Measurements from ENCODE around the gene OR51B5.

DNA sequence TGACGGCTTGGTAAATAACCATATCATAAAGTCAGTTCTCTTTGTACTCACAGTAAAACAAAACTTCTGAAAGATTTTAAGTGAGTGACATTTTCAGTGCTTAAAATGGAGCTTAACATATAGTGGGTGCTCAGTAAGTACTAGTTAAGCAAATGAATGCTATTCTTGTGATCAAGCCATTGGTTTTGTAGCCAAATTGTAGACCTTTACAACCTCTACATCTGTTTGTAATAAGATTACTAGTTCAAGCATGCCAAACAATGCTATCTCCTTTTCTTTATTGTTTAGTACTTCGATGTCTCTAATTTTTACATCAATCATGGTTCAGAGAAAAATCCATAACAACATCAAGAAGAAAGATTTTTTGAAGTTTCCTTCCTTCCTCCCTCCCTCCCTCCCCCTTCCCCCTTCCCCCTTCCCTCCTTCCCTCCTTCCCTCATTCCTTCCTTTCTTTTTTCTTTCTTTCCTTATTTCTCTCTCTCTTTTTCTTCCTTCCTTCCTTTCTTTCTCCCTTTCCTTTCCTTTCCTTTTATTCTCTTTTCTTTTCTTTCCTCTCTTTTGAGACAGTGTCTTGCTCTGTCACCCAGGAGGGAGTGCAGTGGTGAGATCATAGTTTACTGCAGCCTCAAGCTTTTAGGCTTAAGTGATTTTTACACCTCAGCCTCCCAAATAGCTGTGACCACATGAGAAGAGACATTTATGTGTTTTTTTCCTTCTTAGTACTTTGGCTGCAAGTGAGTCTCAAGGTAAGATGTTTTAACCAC lies 35.9 kb downstream of the OR51B5 start:
- no peak for TF ChIP-seq EP300 (IDR thresholded peaks at IDR 0.05)
- no peak for TF ChIP-seq CTCF (IDR thresholded peaks at IDR 0.05)
- TF ChIP-seq POLR2AphosphoS5 (IDR thresholded peaks at IDR 0.05) = no peak
